Activated naive CD8-positive, alpha-beta T cell treated with anti-CD3 and anti-CD28 coated beads for 36 hours (primary cell): Measurements from ENCODE around the gene DUS2. TPM values are rescaled to one million over a fixed set of nuclear protein-coding genes. Genes with fewer than 3 reads are reported as not detected.

ENCODE experiments used
- DNase-seq: peaks from one replicate; pipeline ENCODE4 v3.0.0; 2021
- H3K27ac Mint-ChIP-seq: one replicate; pipeline ENCODE4 v1.8.0; 2022; ENCODE audit warnings: mild to moderate bottlenecking, moderate library complexity, mixed read lengths
- H3K27me3 Mint-ChIP-seq: one replicate; pipeline ENCODE4 v1.8.0; 2022; ENCODE audit warnings: mild to moderate bottlenecking, mixed read lengths
- H3K36me3 Mint-ChIP-seq: one replicate; pipeline ENCODE4 v1.8.0; 2021; ENCODE audit warnings: mild to moderate bottlenecking, mixed read lengths
- H3K4me1 Mint-ChIP-seq: one replicate; pipeline ENCODE4 v1.8.0; 2021; ENCODE audit warnings: mixed read lengths
- H3K4me3 Mint-ChIP-seq: one replicate; pipeline ENCODE4 v1.8.0; 2022; ENCODE audit warnings: mild to moderate bottlenecking, moderate library complexity, mixed read lengths
- H3K9me3 Mint-ChIP-seq: one replicate; pipeline ENCODE4 v1.8.0; 2022; ENCODE audit warnings: mixed read lengths
- total RNA-seq, 2 experiments: library from RNA; stranded (reverse); gene quantifications; one replicate each; pipeline ENCODE4 v1.2.3, GENCODE V29; 2021

Gene DUS2
- total RNA-seq, 2 experiments from 2014 or later, result 34.6 to 39.1 TPM

GRCh38 chr16:68126395-68126794 is 103.3 kb downstream of the DUS2 start:
- no peak for DNase-seq
- H3K9me3 Mint-ChIP-seq, result no peaks in the 10 kb centered on the region
- no peaks in the 10 kb centered on the region for H3K27me3 Mint-ChIP-seq
- peaks cover 43% of the 10 kb centered on the region for H3K36me3 Mint-ChIP-seq
- H3K4me1 Mint-ChIP-seq, result peaks cover 58% of the 10 kb centered on the region
- peak overlapping the region; percentile 44 for H3K27ac Mint-ChIP-seq
- H3K4me3 Mint-ChIP-seq, result no peak overlapping the region

- Mint-ChIP-seq H3K4me1 (peaks cover 58% of the 10 kb centered on the region), H3K27ac (peak overlapping the region; percentile 20), H3K4me3 (no peak overlapping the region), H3K27me3 (no peaks in the 10 kb centered on the region), H3K9me3 (no peaks in the 10 kb centered on the region), H3K36me3 (peaks cover 39% of the 10 kb centered on the region)
- no peak for DNase-seq
Observed at GRCh38 chr16:68128577-68129305, 105.7 kb downstream of the DUS2 start.

Other genes starting within 250 kb of the DUS2 start
- 10 to 100 TPM; 16.1 to 16.2 TPM for gene RANBP10, start 216.7 kb upstream of the DUS2 start, total RNA-seq
- gene TSNAXIP1, start 216.4 kb upstream of the DUS2 start, total RNA-seq, result under 1 TPM; 0.70 to 0.72 TPM
- gene THAP11, start 181.0 kb upstream of the DUS2 start, total RNA-seq, result 10 to 100 TPM; 45.9 to 47.5 TPM
- gene NUTF2, start 176.4 kb upstream of the DUS2 start, total RNA-seq, result 100 to 1,000 TPM; 174 to 181 TPM
- 10 to 100 TPM; 42.2 to 42.4 TPM for gene CENPT, start 175.6 kb upstream of the DUS2 start, total RNA-seq
- 100 to 1,000 TPM in 1 of 2 experiments, 10 to 100 TPM in 1; 99.6 to 102 TPM for gene EDC4, start 150.2 kb upstream of the DUS2 start, total RNA-seq
- not detected for gene NRN1L, start 138.4 kb upstream of the DUS2 start, total RNA-seq
- 10 to 100 TPM in 1 of 2 experiments, 1 to 10 TPM in 1; 9.9 to 10.6 TPM for gene PSKH1, start 130.0 kb upstream of the DUS2 start, total RNA-seq
- 1 to 10 TPM; 6.2 to 6.8 TPM for gene CTRL, start 91.4 kb upstream of the DUS2 start, total RNA-seq
- gene PSMB10, start 86.4 kb upstream of the DUS2 start, total RNA-seq, result 100 to 1,000 TPM; 220 to 235 TPM
- 10 to 100 TPM; 11.3 to 11.4 TPM for gene LCAT, start 79.2 kb upstream of the DUS2 start, total RNA-seq
- gene SLC12A4, start 54.6 kb upstream of the DUS2 start, total RNA-seq, result 10 to 100 TPM; 27.4 to 29.5 TPM
- gene DPEP3, start 42.8 kb upstream of the DUS2 start, total RNA-seq, result under 1 TPM; 0.29 to 0.42 TPM
- 1 to 10 TPM; 1.8 to 2.7 TPM for gene DPEP2, start 23.8 kb upstream of the DUS2 start, total RNA-seq
- gene DPEP2NB, start 7.4 kb upstream of the DUS2 start, total RNA-seq, result not detected
- gene DDX28, start 52 bp upstream of the DUS2 start, total RNA-seq, result 10 to 100 TPM; 32.0 to 32.3 TPM
- 10 to 100 TPM; 76.3 to 79.2 TPM for gene NFATC3, start 62.1 kb downstream of the DUS2 start, total RNA-seq
- gene ESRP2, start 212.8 kb downstream of the DUS2 start, total RNA-seq, result 1 to 10 TPM in 1 of 2 experiments, under 1 TPM in 1; 0.92 to 1.2 TPM
- 1 to 10 TPM; 7.9 to 8.0 TPM for gene PLA2G15, start 222.1 kb downstream of the DUS2 start, total RNA-seq
- gene SLC7A6, start 241.2 kb downstream of the DUS2 start, total RNA-seq, result 10 to 100 TPM; 65.9 to 69.9 TPM